HG02798 (cell line): ENCODE results near the gene PLGLB1.
"Not testable (repeated sequence)": the region's sequence is repeated elsewhere in the genome, so short reads cannot be mapped to it uniquely, and the experiment has no call there.

Experiments
- ATAC-seq: cut with Tn5 transposase; IDR thresholded peaks from one replicate; pipeline ENCODE4 v1.9.1; 2021; ENCODE audit warnings: mild to moderate bottlenecking; ENCODE audit not compliant: unreplicated experiment, poor library complexity

PLGLB1 gene

GRCh38 chr2:87021744-87022143 lies at the start of gene PLGLB1:
TSS of gene PLGLB1 (minus strand) at chr2:87021844. CDS start at chr2:87021783, 61 bp downstream.
- not testable (repeated sequence) for ATAC-seq

- ATAC-seq, result not testable (repeated sequence)
Observed at GRCh38 chr2:87064305-87064704, 42.7 kb upstream of the PLGLB1 start.

- not testable (repeated sequence) for ATAC-seq
Observed at GRCh38 chr2:87063431-87063830, 41.8 kb upstream of the PLGLB1 start.

GRCh38 chr2:87061519-87061918 lies 39.9 kb upstream of the PLGLB1 start:
- ATAC-seq, result not testable (repeated sequence)

GRCh38 chr2:87057606-87058005 lies 36.0 kb upstream of the PLGLB1 start:
- ATAC-seq, result not testable (repeated sequence)

- ATAC-seq, result not testable (repeated sequence)
Observed at GRCh38 chr2:87056843-87057242, 35.2 kb upstream of the PLGLB1 start.

- ATAC-seq, result not testable (repeated sequence)
Observed at GRCh38 chr2:87056435-87056834, 34.8 kb upstream of the PLGLB1 start.

GRCh38 chr2:87054375-87054774 lies 32.7 kb upstream of the PLGLB1 start:
- not testable (repeated sequence) for ATAC-seq

- ATAC-seq, result peak; percentile 67
Observed at GRCh38 chr2:87041321-87041978, 19.8 kb upstream of the PLGLB1 start.

GRCh38 chr2:87028607-87029006 lies 7.0 kb upstream of the PLGLB1 start:
- ATAC-seq, result not testable (repeated sequence)

- ATAC-seq, result not testable (repeated sequence)
Observed at GRCh38 chr2:87026816-87027215, 5.2 kb upstream of the PLGLB1 start.

- not testable (repeated sequence) for ATAC-seq
Observed at GRCh38 chr2:87025927-87026326, 4.3 kb upstream of the PLGLB1 start.

- ATAC-seq, result not testable (repeated sequence)
Observed at GRCh38 chr2:87023988-87024615, 2.5 kb upstream of the PLGLB1 start.

- ATAC-seq, result not testable (repeated sequence)
Observed at GRCh38 chr2:87021043-87021442, 601 bp downstream of the PLGLB1 start.

GRCh38 chr2:87019053-87019452 lies 2.6 kb downstream of the PLGLB1 start:
- ATAC-seq, result not testable (repeated sequence)

GRCh38 chr2:87014489-87015169 lies 7.0 kb downstream of the PLGLB1 start:
- ATAC-seq, result not testable (repeated sequence)

- ATAC-seq, result not testable (repeated sequence)
Observed at GRCh38 chr2:87004398-87004797, 17.2 kb downstream of the PLGLB1 start.
